A673 (cell line): ENCODE results near the gene CALN1.

Source experiments
- EZH2 ChIP-seq: fragments of 200-600 bp; sonication (generic); IDR thresholded peaks from 2 replicates; pipeline ENCODE4 v1.6.1; 2017; ENCODE audit warnings: borderline replicate concordance, low read depth, mild to moderate bottlenecking, mixed read lengths, antibody characterized with exemption, low read length; ENCODE audit not compliant: poor library complexity, severe bottlenecking
- TF ChIP-seq, protein P1 (sequence below): fragments of 300-800, 200-600 bp; sonication (generic); conservative IDR thresholded peaks from 2 replicates; pipeline ENCODE4 v1.5.1; 2017; ENCODE audit warnings: low read depth, mild to moderate bottlenecking, antibody characterized with exemption, low read length, moderate library complexity, mixed read lengths

DNA sequence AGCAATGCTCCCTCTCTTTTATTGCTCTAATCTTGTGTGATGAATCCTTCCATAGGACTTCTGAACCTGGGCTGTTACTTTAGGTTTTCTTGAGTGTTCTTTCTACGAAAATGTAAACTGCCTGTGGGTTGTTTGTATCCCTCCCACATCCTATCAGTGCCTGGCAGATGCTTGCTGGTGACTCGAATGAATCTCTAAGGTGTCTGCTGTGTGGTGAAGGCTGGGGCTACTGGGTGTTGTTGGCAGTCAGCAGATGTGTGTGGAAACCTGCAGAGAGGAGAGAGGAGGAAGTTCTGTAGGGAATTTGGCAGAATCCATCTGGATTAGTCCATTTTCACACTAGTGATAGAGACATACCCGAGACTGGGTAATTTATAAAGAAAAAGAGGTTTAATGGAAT lies 639.4 kb downstream of the CALN1 start:
- TF ChIP-seq, protein P1, sequence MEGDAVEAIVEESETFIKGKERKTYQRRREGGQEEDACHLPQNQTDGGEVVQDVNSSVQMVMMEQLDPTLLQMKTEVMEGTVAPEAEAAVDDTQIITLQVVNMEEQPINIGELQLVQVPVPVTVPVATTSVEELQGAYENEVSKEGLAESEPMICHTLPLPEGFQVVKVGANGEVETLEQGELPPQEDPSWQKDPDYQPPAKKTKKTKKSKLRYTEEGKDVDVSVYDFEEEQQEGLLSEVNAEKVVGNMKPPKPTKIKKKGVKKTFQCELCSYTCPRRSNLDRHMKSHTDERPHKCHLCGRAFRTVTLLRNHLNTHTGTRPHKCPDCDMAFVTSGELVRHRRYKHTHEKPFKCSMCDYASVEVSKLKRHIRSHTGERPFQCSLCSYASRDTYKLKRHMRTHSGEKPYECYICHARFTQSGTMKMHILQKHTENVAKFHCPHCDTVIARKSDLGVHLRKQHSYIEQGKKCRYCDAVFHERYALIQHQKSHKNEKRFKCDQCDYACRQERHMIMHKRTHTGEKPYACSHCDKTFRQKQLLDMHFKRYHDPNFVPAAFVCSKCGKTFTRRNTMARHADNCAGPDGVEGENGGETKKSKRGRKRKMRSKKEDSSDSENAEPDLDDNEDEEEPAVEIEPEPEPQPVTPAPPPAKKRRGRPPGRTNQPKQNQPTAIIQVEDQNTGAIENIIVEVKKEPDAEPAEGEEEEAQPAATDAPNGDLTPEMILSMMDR, result no peak
- TF ChIP-seq EZH2, result no peak
